ENCODE results near the gene QKI.

QKI gene

GRCh38 chr6:163548624-163549023, 134.1 kb downstream of the QKI start:
- no peaks in the 10 kb centered on the region for H3K27me3 ChIP-seq (ENCODE audit: insufficient read depth, low read length, poor library complexity, severe bottlenecking)
- no peak overlapping the region for H3K4me2 ChIP-seq (ENCODE audit: low read depth, low read length, poor library complexity, severe bottlenecking)
- H3K9me3 ChIP-seq (ENCODE audit: insufficient read depth, low read depth, low read length), result no peaks in the 10 kb centered on the region; the same call in 1 of the 2 replicates
- H2AFZ ChIP-seq (ENCODE audit: low read length), result no peak overlapping the region
- H3K4me1 ChIP-seq (ENCODE audit: insufficient read depth, low read length, poor library complexity, severe bottlenecking), result no peaks in the 10 kb centered on the region
- no peak overlapping the region for H3K4me3 ChIP-seq (ENCODE audit: low read length, poor library complexity, severe bottlenecking)
- no peaks in the 10 kb centered on the region for H3F3A ChIP-seq (ENCODE audit: low read depth)
- no peaks in the 10 kb centered on the region for H4K20me1 ChIP-seq (ENCODE audit: insufficient read depth, low read length, poor library complexity, severe bottlenecking)
- H3K79me2 ChIP-seq (ENCODE audit: insufficient read depth, low read length), result no peaks in the 10 kb centered on the region
- H3K9ac ChIP-seq (ENCODE audit: low read depth, low read length, poor library complexity, severe bottlenecking), result no peak overlapping the region
- no peaks in the 10 kb centered on the region for H3K9me2 ChIP-seq (replicated peaks; ENCODE audit: low read depth, low read length)
- TF ChIP-seq CTCF (conservative IDR thresholded peaks at IDR 0.05; ENCODE audit: low read length), result no peak
- no peak for TF ChIP-seq EZH2phosphoT487 (IDR thresholded peaks at IDR 0.05; ENCODE audit: borderline replicate concordance)
- no peaks in the 10 kb centered on the region for H3K36me3 ChIP-seq (ENCODE audit: insufficient read depth, low read length)

- Histone ChIP-seq H3K36me3 (ENCODE audit: insufficient read depth, low read length) (no peaks in the 10 kb centered on the region), H3K4me3 (ENCODE audit: low read length, poor library complexity, severe bottlenecking) (no peak overlapping the region), H3F3A (ENCODE audit: low read depth) (no peaks in the 10 kb centered on the region), H4K20me1 (ENCODE audit: insufficient read depth, low read length, poor library complexity, severe bottlenecking) (no peaks in the 10 kb centered on the region), H3K79me2 (ENCODE audit: insufficient read depth, low read length) (no peaks in the 10 kb centered on the region), H3K27me3 (ENCODE audit: insufficient read depth, low read length, poor library complexity, severe bottlenecking) (no peaks in the 10 kb centered on the region), H3K4me2 (ENCODE audit: low read depth, low read length, poor library complexity, severe bottlenecking) (no peak overlapping the region), H3K9me2 (replicated peaks; ENCODE audit: low read depth, low read length) (no peaks in the 10 kb centered on the region), H3K4me1 (ENCODE audit: insufficient read depth, low read length, poor library complexity, severe bottlenecking) (no peaks in the 10 kb centered on the region), H2AFZ (ENCODE audit: low read length) (no peak overlapping the region), H3K9ac (ENCODE audit: low read depth, low read length, poor library complexity, severe bottlenecking) (no peak overlapping the region), H3K9me3 (ENCODE audit: insufficient read depth, low read depth, low read length) (no peaks in the 10 kb centered on the region; the same call in 1 of the 2 replicates)
- no peak for TF ChIP-seq EZH2phosphoT487 (IDR thresholded peaks at IDR 0.05; ENCODE audit: borderline replicate concordance)
Observed at GRCh38 chr6:163554032-163554431, 139.5 kb downstream of the QKI start.

GRCh38 chr6:163554663-163555062, 140.1 kb downstream of the QKI start:
- H3K9me3 ChIP-seq (ENCODE audit: insufficient read depth, low read depth, low read length), result no peaks in the 10 kb centered on the region
- H3K4me3 ChIP-seq (ENCODE audit: low read length, poor library complexity, severe bottlenecking), result no peak overlapping the region
- H3K9ac ChIP-seq (ENCODE audit: low read depth, low read length, poor library complexity, severe bottlenecking), result no peak overlapping the region
- H3K4me1 ChIP-seq (ENCODE audit: insufficient read depth, low read length, poor library complexity, severe bottlenecking), result no peaks in the 10 kb centered on the region
- no peak overlapping the region for H2AFZ ChIP-seq (ENCODE audit: low read length)
- no peaks in the 10 kb centered on the region for H3K36me3 ChIP-seq (ENCODE audit: insufficient read depth, low read length)
- H3K27me3 ChIP-seq (ENCODE audit: insufficient read depth, low read length, poor library complexity, severe bottlenecking), result no peaks in the 10 kb centered on the region
- no peaks in the 10 kb centered on the region for H3K9me2 ChIP-seq (replicated peaks; ENCODE audit: low read depth, low read length)
- no peaks in the 10 kb centered on the region for H3F3A ChIP-seq (ENCODE audit: low read depth)
- H3K79me2 ChIP-seq (ENCODE audit: insufficient read depth, low read length), result no peaks in the 10 kb centered on the region
- TF ChIP-seq EZH2phosphoT487 (IDR thresholded peaks at IDR 0.05; ENCODE audit: borderline replicate concordance), result no peak
- TF ChIP-seq CTCF (conservative IDR thresholded peaks at IDR 0.05; ENCODE audit: low read length), result peak; percentile 26; the same call in 1 of the 2 replicates
- H4K20me1 ChIP-seq (ENCODE audit: insufficient read depth, low read length, poor library complexity, severe bottlenecking), result no peaks in the 10 kb centered on the region
- H3K4me2 ChIP-seq (ENCODE audit: low read depth, low read length, poor library complexity, severe bottlenecking), result no peak overlapping the region

GRCh38 chr6:163559661-163560060, 145.1 kb downstream of the QKI start:
- H3K4me2 ChIP-seq (ENCODE audit: low read depth, low read length, poor library complexity, severe bottlenecking), result no peak overlapping the region
- no peak for TF ChIP-seq EZH2phosphoT487 (IDR thresholded peaks at IDR 0.05; ENCODE audit: borderline replicate concordance)
- TF ChIP-seq CTCF (conservative IDR thresholded peaks at IDR 0.05; ENCODE audit: low read length), result no peak
- no peak overlapping the region for H3K9ac ChIP-seq (ENCODE audit: low read depth, low read length, poor library complexity, severe bottlenecking)
- no peaks in the 10 kb centered on the region for H3K79me2 ChIP-seq (ENCODE audit: insufficient read depth, low read length)
- no peaks in the 10 kb centered on the region for H3K4me1 ChIP-seq (ENCODE audit: insufficient read depth, low read length, poor library complexity, severe bottlenecking)
- no peaks in the 10 kb centered on the region for H3F3A ChIP-seq (ENCODE audit: low read depth)
- H3K9me2 ChIP-seq (replicated peaks; ENCODE audit: low read depth, low read length), result no peaks in the 10 kb centered on the region
- H4K20me1 ChIP-seq (ENCODE audit: insufficient read depth, low read length, poor library complexity, severe bottlenecking), result no peaks in the 10 kb centered on the region
- H3K4me3 ChIP-seq (ENCODE audit: low read length, poor library complexity, severe bottlenecking), result no peak overlapping the region
- no peaks in the 10 kb centered on the region for H3K27me3 ChIP-seq (ENCODE audit: insufficient read depth, low read length, poor library complexity, severe bottlenecking)
- H2AFZ ChIP-seq (ENCODE audit: low read length), result no peak overlapping the region
- H3K36me3 ChIP-seq (ENCODE audit: insufficient read depth, low read length), result no peaks in the 10 kb centered on the region
- H3K9me3 ChIP-seq (ENCODE audit: insufficient read depth, low read depth, low read length), result no peaks in the 10 kb centered on the region
